Pericardium fibroblast (primary cell): ENCODE measurements around the gene TTC22. TPM values are rescaled to one million over a fixed set of nuclear protein-coding genes. Genes with fewer than 3 reads are reported as not detected.

Source experiments
- total RNA-seq: library from RNA; depleted of rRNA; stranded (reverse); fragments of >200 nt; gene quantifications from 2 replicates; pipeline ENCODE4 v1.2.3, GENCODE V29; 2015

TTC22 gene
- total RNA-seq: not detected in 2 replicates

DNA sequence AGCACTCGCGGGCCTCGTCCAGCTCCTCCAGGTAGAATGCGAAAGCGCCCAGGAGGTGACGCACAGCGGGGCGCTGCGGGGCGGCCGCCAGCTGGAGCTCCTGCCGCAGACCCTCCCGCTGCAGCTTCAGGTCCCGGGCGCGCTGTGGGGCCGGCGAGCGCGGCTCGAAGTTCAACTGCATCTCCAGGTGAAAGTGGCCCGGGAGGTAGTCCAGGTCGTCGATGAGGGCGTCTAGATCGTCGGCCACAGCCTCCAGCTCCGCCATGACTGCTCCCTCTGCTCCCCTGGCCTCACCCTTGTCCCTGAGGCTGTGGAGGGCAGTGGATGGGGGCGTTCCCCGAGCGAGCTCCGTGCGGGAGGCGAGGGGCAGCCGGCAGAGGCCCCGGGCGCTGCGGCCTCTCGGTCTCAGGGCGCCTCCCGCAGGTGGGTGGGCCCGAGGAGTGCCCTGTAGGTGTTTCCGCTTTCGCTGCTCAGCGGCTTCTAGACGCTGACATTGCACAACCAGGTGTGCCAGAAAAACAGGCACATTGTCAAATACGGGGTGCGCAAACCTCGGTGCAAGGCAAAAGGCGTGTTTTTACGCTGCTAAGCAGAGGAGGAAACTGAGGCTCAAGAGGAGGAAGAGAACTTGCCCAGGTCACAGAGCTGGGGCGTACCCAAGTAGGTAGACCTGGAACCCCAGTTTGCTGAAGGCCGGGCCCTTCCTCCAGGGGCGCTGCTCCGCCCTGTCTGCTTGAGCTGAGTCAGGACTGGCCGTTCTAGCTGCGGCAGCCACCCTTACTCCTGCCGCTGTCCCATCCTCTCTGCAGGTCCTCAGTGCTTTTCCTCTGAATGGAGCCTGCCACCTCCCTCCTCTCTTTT is at the start of gene TTC22:
TSS of gene TTC22 (minus strand) at position 425 of the 861 bp plus-strand sequence. CDS start at position 265, 160 bp downstream.

DNA sequence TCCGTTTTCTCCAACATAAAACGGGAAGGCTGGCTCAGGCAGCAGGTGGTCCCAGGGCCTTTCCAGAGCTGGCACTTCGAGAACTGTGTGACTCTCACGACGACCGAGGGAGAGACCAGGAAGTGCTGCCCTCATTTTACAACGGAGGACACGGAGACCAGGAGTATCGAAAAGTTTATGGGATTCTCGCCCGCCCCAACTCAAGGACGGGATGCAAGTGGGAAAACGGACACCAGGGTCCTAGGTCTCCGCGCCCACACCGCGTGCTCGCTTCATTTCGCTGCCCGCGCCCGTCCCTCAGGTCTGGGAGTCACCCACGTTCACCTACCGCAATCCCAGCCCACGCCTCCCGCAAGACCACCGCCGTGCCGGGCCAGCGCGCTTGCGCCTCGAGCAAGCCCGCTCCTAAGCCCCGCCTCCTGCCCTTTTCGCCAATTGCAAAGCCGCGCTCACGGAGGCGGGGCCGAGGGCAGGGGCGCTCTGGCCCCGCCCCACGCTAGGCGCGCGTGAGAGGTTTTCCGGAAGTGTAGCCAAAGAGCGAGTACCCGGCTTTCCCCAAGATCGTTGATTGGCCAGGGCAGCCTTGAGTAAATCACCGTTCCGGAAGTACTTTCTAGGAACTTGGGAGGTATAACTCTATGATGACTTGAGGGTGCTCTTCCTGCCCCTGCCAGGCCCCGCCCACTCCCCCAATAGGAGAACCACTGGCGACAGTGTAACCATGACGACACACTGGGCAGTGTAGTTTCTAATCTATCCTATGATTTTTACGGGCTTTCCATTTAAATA is 36.8 kb downstream of the TTC22 start, which contains the start of gene PARS2:
TSS of gene PARS2 (minus strand) at position 391 of the 789 bp plus-strand sequence. CDS start 5,362 bp downstream, outside the sequence.

Other genes starting within 250 kb of the TTC22 start
- gene FAM151A, start 177.8 kb downstream of the TTC22 start, total RNA-seq: not detected in 2 replicates
- 0.85 TPM in 1 of 2 replicates, not detected in the other for gene MROH7, start 159.5 kb downstream of the TTC22 start, total RNA-seq
- 8.9 and 15.6 TPM in 2 replicates for gene TTC4, start 85.5 kb downstream of the TTC22 start, total RNA-seq
- 6.6 and 7.6 TPM in 2 replicates for gene PARS2, start 36.8 kb downstream of the TTC22 start, total RNA-seq
- gene DHCR24, start 85.9 kb upstream of the TTC22 start, total RNA-seq: 176 and 189 TPM in 2 replicates
- 1.1 TPM in 1 of 2 replicates, not detected in the other for gene TMEM61, start 179.3 kb upstream of the TTC22 start, total RNA-seq
- gene BSND, start 197.6 kb upstream of the TTC22 start, total RNA-seq: not detected in 2 replicates
- 8.9 and 34.5 TPM in 2 replicates for gene PCSK9, start 238.2 kb upstream of the TTC22 start, total RNA-seq